ENCODE data around the gene VDR. TPM values are rescaled to one million over a fixed set of nuclear protein-coding genes. Genes with fewer than 3 reads are reported as not detected.

The VDR gene
- total and polyA plus RNA-seq, 2 experiments from 2014 or later, result 3.2 to 4.9 TPM

DNA sequence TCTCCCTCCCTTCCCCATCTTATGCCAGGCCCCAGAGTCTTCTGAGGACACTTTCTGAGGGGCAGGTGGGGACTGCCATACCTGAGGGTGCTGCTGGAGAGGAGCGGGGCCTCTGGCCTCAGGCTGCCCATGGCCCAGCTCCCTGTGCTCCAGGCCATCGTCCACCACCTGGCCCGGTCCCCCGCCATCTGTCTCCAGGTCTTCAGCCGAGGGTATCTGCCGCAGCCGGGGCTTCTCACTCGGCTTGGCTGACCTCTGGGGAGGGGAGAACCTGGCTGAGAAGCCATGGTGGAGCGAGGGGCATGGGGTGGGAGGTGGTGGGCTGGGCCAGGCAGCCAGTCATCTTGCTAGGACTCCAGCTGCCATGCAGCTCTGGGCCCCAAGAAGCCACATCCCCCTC is 110.1 kb downstream of the VDR start:
- Histone ChIP-seq H3K9me2 (replicated peaks; ENCODE audit: insufficient read depth) (no peaks in the 10 kb centered on the region), H3K27me3 (no peaks in the 10 kb centered on the region), H3K79me2 (peaks cover 3% of the 10 kb centered on the region), H2AFZ (no peak overlapping the region), H3K4me3 (no peak overlapping the region), H3K27ac (no peak overlapping the region), H3K36me3 (replicated peaks; ENCODE audit: insufficient read depth, low read depth) (no peaks in the 10 kb centered on the region), H3K9me3 (ENCODE audit: low read depth) (no peaks in the 10 kb centered on the region), H4K20me1 (ENCODE audit: insufficient read depth, poor library complexity, severe bottlenecking) (peaks cover 9% of the 10 kb centered on the region), H3K4me2 (no peak overlapping the region), H3K4me1 (ENCODE audit: insufficient read depth) (no peaks in the 10 kb centered on the region)
- WGBS (ENCODE audit: low lambda C conversion rate, missing lambda C conversion rate), result 97% methylated on average over 7 of the region's 9 CpGs
- TF ChIP-seq CTCF (IDR thresholded peaks at IDR 0.05; ENCODE audit: poor library complexity) (no peak), EZH2 (IDR thresholded peaks at IDR 0.05; ENCODE audit: borderline replicate concordance) (no peak), EZH2phosphoT487 (IDR thresholded peaks at IDR 0.05; ENCODE audit: low read depth, severe bottlenecking, unreplicated experiment) (no peak)
- no peak for DNase-seq (ENCODE audit: low spot score)

- no peaks in the 10 kb centered on the region for H3K9me2 ChIP-seq (replicated peaks; ENCODE audit: insufficient read depth)
- H3K4me3 ChIP-seq, result no peak overlapping the region
- H3K36me3 ChIP-seq (replicated peaks; ENCODE audit: insufficient read depth, low read depth), result no peaks in the 10 kb centered on the region
- H3K4me2 ChIP-seq, result no peak overlapping the region
- H3K4me1 ChIP-seq (ENCODE audit: insufficient read depth), result no peaks in the 10 kb centered on the region
- no peaks in the 10 kb centered on the region for H3K9me3 ChIP-seq (ENCODE audit: low read depth)
- no peaks in the 10 kb centered on the region for H4K20me1 ChIP-seq (ENCODE audit: insufficient read depth, poor library complexity, severe bottlenecking)
- DNase-seq (ENCODE audit: low spot score), result no peak
- H2AFZ ChIP-seq, result no peak overlapping the region
- H3K27ac ChIP-seq, result no peak overlapping the region
- no peak for TF ChIP-seq CTCF (IDR thresholded peaks at IDR 0.05; ENCODE audit: poor library complexity)
- TF ChIP-seq EZH2phosphoT487 (IDR thresholded peaks at IDR 0.05; ENCODE audit: low read depth, severe bottlenecking, unreplicated experiment), result no peak
- TF ChIP-seq EZH2 (IDR thresholded peaks at IDR 0.05; ENCODE audit: borderline replicate concordance), result no peak
- WGBS (ENCODE audit: low lambda C conversion rate, missing lambda C conversion rate), result 92% methylated on average over 15 of the region's 15 CpGs
- H3K27me3 ChIP-seq, result no peaks in the 10 kb centered on the region
- no peaks in the 10 kb centered on the region for H3K79me2 ChIP-seq
Observed at GRCh38 chr12:47793015-47793681, 111.6 kb downstream of the VDR start.

- 100% methylated on average over 13 of the region's 16 CpGs for WGBS (ENCODE audit: low lambda C conversion rate, missing lambda C conversion rate)
- H4K20me1 ChIP-seq (ENCODE audit: insufficient read depth, poor library complexity, severe bottlenecking), result no peaks in the 10 kb centered on the region
- no peaks in the 10 kb centered on the region for H3K36me3 ChIP-seq (replicated peaks; ENCODE audit: insufficient read depth, low read depth)
- no peaks in the 10 kb centered on the region for H3K4me1 ChIP-seq (ENCODE audit: insufficient read depth)
- H3K4me2 ChIP-seq, result no peak overlapping the region
- H2AFZ ChIP-seq, result no peak overlapping the region
- no peaks in the 10 kb centered on the region for H3K27me3 ChIP-seq
- H3K27ac ChIP-seq, result no peak overlapping the region
- no peaks in the 10 kb centered on the region for H3K9me3 ChIP-seq (ENCODE audit: low read depth)
- H3K4me3 ChIP-seq, result no peak overlapping the region
- H3K79me2 ChIP-seq, result no peaks in the 10 kb centered on the region
- H3K9me2 ChIP-seq (replicated peaks; ENCODE audit: insufficient read depth), result no peaks in the 10 kb centered on the region
- DNase-seq (ENCODE audit: low spot score), result no peak
- TF ChIP-seq EZH2 (IDR thresholded peaks at IDR 0.05; ENCODE audit: borderline replicate concordance), result no peak
Observed at GRCh38 chr12:47791874-47792273, 112.9 kb downstream of the VDR start.

Other genes starting within 250 kb of the VDR start
- 21.7 and 28.1 TPM in 2 replicates for gene RPAP3, start 199.0 kb downstream of the VDR start, total RNA-seq
- gene RPAP3, start 199.0 kb downstream of the VDR start, polyA plus RNA-seq, result 23.4 and 31.6 TPM in 2 replicates
- 0.30 and 1.8 TPM in 2 replicates for gene ENDOU, start 179.5 kb downstream of the VDR start, total RNA-seq
- gene ENDOU, start 179.5 kb downstream of the VDR start, polyA plus RNA-seq, result 1.0 TPM in 1 of 2 replicates, not detected in the other
- gene RAPGEF3, start 146.1 kb downstream of the VDR start, total RNA-seq, result 1.0 and 2.6 TPM in 2 replicates
- gene RAPGEF3, start 146.1 kb downstream of the VDR start, polyA plus RNA-seq, result 1.6 and 2.1 TPM in 2 replicates
- gene SLC48A1, start 131.8 kb downstream of the VDR start, total RNA-seq, result 11.2 and 13.0 TPM in 2 replicates
- 20.2 and 22.6 TPM in 2 replicates for gene SLC48A1, start 131.8 kb downstream of the VDR start, polyA plus RNA-seq
- 17.9 and 19.0 TPM in 2 replicates for gene HDAC7, start 85.1 kb downstream of the VDR start, total RNA-seq
- gene HDAC7, start 85.1 kb downstream of the VDR start, polyA plus RNA-seq, result 41.2 and 45.5 TPM in 2 replicates
- 113 and 124 TPM in 2 replicates for gene TMEM106C, start 58.6 kb upstream of the VDR start, total RNA-seq
- 98.1 and 101 TPM in 2 replicates for gene TMEM106C, start 58.6 kb upstream of the VDR start, polyA plus RNA-seq
- gene COL2A1, start 99.5 kb upstream of the VDR start, total RNA-seq, result 32.7 and 52.5 TPM in 2 replicates
- gene COL2A1, start 99.5 kb upstream of the VDR start, polyA plus RNA-seq, result 43.8 and 57.9 TPM in 2 replicates
- 14.4 and 16.9 TPM in 2 replicates for gene SENP1, start 201.1 kb upstream of the VDR start, total RNA-seq
- gene SENP1, start 201.1 kb upstream of the VDR start, polyA plus RNA-seq, result 3.9 and 5.0 TPM in 2 replicates
- 45.6 and 49.1 TPM in 2 replicates for gene PFKM, start 214.4 kb upstream of the VDR start, total RNA-seq
- gene PFKM, start 214.4 kb upstream of the VDR start, polyA plus RNA-seq, result 51.9 and 57.0 TPM in 2 replicates